Activated T-helper 1 cell treated with Interleukin-2 at 50 U/mL for 16 hours (primary cell): ENCODE data around the gene CYSTM1.

Experiments used
- DNase-seq: peaks from one replicate; pipeline ENCODE4 v3.0.0-alpha.2; 2020; ENCODE audit warnings: low read depth

CYSTM1 gene, protein sequence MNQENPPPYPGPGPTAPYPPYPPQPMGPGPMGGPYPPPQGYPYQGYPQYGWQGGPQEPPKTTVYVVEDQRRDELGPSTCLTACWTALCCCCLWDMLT

GRCh38 chr5:140174465-140175366 lies at the start of gene CYSTM1:
TSS of gene CYSTM1 (plus strand) at chr5:140175188. CDS start at chr5:140194466, 19,278 bp downstream.
- DNase-seq: peak; percentile 94

DNA sequence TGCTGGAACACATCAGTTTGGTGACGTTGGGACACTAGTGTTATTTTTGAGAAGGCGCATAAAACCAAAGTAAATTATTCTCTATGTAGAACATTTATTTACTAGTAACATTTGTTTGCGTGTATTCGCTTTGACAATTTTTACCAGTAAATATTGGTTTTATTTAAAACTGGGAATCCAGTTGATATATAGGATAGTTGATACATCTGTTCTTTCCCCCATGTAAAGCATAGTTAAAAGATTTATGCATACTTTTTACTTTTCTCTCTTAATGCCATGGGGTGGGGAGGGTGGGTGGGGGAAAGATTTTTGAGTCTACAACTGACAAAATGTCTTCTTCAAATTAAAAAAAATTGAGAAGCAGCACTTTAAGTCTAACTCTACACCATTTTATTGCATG lies 49.4 kb upstream of the CYSTM1 start, which contains the start of gene IGIP:
IGIP (plus strand) TSS at position 301 of the 400 bp plus-strand sequence. CDS start 2,540 bp downstream, outside the sequence.
- no peak for DNase-seq

GRCh38 chr5:140126315-140127012 lies 48.5 kb upstream of the CYSTM1 start:
- DNase-seq: no peak

- no peak for DNase-seq
These were observed 46.6 kb upstream of the CYSTM1 start for GRCh38 chr5:140128376-140128775.

GRCh38 chr5:140130949-140131733 lies 43.8 kb upstream of the CYSTM1 start:
- no peak for DNase-seq

DNA sequence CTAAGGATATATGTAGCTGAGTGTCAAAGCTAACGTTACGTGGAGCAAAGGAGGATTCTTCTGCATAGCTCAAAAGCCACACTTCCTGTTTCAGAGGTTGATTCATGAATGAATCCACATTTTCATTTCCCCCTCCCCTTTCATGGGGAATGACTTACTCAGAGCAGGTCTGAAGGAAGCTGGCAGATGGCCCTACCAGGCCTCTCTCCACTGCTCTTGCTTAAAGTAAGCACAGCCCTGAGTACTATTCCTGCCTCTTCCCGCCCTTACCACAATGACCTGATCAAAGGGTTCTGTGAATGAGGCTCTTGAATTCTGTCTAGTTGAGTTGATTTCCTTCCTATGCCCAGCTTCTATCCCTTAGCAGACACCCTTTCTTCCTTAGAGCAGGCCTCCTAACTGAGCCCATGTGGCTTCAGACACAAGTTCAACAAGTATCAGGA lies 43.0 kb upstream of the CYSTM1 start:
- no peak for DNase-seq

DNA sequence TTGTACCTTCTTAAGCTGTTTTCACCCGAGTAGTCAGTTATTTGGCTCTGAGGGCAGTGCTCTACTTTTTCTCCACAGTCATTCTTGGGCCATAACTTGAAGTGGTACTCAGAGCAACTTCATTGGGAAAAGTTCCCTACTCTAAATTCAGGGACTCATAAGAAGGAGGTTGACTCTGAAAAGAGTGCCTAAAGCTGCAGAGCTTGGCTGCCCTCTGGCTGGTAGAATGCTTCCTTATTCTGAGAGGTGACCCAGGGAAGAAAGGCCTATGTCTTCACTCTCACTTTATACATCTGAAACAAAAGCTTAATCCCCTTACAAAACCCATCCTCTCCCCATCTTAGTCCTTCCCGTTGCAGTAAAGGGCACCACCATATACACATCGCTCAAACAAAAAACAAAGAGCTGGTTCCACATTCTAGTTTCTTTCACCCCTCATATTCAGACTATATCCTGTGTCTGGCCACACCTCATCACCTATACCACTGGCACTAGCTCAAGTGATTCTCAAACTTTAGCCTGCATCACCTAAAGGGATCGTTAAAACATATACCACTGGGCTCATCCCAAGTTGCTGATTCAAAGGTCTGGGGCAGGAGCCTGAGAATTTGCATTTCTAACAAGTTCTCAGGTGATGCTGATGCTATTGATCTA lies 41.3 kb upstream of the CYSTM1 start:
- no peak for DNase-seq

DNA sequence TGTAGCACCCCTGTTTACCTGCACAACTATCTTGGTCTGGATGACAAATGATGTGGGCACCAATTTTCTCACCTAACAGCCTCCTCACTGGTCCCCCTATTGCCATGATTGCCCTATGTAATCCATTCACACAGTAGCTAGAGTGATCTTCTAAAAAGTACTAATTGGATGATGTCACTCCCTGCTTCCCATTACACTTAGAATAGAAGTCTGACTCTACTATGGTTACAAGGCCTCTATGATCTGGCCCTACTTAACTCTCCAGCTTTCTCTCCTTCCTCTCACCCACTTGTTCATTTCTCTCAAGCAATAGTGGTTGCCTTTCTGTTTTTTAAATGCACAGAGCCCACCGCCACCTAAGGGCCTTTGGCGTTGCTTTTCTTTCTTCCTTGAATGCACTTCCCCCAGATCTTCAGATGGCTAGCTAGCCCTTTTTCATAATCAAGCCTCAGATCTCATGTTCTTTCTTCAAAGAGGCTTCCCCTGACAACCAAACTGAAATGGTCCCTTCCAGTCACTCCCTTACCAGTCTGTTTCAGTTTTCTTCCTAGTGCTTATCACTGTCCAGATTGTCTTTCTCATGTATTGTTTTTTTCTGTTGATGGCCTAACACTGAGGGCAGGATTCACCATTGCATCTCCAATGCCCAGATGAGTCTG lies 40.6 kb upstream of the CYSTM1 start:
- DNase-seq: no peak

- no peak for DNase-seq
These were observed 39.9 kb upstream of the CYSTM1 start for GRCh38 chr5:140135127-140135526.

DNA sequence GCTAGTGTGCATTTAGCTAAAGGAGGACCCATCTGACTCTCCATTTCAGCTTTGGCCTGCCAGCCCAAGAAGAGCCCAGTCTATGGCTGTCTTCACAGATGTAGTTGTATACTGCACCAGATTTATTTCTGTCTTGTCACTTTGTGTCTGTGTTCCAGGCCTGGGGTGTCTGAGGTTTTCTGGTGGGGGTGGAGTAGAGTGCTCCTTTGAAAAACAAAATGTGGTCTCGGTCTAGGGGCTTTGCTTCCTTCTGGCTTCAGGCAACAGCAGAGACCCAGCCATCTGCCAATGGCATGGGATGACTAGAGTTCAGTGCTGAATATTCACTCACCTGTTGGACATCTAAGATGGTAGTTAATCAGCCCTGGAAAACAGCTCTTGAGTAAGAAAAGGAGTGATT lies 38.4 kb upstream of the CYSTM1 start:
- DNase-seq: no peak

DNA sequence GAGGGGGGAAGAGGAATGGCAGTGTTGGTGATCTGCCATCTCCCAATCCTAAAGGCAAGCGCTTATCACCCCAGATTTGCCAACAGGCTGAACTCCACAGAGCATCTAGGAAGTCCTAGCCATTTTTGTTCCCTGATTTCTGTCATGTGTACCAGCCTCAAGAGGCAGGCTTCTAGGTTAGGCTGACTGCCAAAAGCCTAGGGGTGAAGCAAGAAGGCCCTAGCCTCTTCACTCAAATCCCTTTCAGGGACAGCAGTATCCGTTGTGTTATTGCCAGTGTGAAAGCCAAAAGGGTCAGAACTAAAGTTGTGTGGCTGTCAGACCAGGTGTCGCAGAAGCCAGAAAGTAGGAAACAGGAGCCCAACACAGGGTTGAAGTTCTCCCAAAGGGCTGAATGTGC lies 34.6 kb upstream of the CYSTM1 start:
- DNase-seq: no peak

DNA sequence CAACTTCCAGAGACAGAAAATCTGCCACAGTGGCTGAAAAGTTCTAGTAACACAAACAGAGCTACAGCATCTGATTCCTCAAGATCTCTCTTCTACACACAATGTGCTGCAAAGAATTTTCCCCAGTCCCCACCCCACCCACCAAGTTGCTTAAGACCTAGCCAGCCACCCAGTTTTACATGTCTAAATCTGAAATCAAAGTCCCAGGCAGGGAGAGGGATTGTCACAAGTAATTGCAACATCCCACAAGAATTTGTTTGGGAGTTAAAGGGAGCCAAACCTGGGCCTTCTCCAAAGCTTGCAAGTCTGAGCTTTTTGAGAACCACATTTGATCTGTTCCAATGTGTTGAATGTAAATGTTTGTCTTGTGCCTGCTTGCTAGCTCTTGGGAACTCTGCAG lies 33.7 kb upstream of the CYSTM1 start:
- DNase-seq: no peak

DNA sequence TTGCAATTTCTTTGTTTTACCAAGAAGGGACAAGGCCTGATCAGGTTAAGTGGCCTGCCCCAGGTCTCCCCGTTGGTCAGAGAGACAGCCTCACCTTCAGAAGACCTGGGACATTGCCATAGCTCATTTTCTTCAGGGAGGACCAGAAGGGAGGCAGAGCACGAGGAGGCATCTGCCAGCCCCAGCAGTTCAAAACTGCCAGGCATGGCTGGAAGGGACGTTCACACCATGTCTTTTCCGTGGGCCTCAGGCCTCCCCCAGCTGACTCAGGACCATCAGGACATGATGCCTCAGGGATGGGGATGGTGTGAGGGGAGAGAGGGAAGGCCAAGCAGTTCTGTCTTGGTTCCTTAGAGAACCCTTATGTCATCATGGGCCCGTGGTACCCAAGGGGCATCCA lies 32.7 kb upstream of the CYSTM1 start:
- no peak for DNase-seq

DNA sequence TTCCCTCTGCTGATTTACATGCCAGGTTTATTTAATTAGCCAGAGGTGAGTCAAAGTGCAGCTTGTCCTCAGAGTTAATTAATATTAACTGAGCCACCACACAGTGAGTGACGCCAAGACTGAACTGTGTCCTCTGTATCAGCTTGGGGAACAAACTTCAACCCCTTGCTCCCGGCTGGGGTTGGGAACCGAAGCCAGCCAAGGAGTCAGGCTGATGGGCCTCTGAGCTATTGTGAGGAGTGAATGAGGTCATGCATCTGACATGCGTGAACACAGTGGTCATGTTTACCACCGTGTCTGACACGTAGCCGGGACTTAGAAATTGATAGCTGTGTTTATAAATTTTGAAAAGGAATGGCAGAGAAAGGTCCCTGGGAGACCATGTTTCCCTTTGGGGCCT lies 32.1 kb upstream of the CYSTM1 start:
- no peak for DNase-seq

- no peak for DNase-seq
These were observed 31.3 kb upstream of the CYSTM1 start for GRCh38 chr5:140143521-140144258.

- DNase-seq: no peak
These were observed 29.7 kb upstream of the CYSTM1 start for GRCh38 chr5:140145256-140145655.

GRCh38 chr5:140145818-140146522 lies 29.0 kb upstream of the CYSTM1 start:
- peak; percentile 36 for DNase-seq

DNA sequence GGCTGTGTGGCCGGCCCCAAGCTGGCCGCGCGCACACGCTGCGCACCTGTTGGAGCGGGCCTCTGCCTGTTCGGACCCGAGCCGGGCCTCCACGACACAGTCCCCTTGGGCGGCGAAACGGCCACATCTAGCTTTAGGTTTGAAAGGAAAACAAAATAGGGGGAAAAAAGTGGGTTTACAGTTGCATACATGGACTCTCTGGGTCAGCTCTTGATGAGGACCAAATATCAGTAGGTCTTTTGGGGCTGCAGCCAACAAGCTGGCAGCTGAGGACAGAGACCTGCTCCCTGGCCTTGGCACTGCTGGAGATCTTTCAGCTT lies 28.5 kb upstream of the CYSTM1 start:
- DNase-seq: no peak

- no peak for DNase-seq
These were observed 27.5 kb upstream of the CYSTM1 start for GRCh38 chr5:140147460-140147859.

- DNase-seq: no peak
These were observed 26.5 kb upstream of the CYSTM1 start for GRCh38 chr5:140148508-140148907.
